HEK293 (cell line): ENCODE data around the gene TAPBP.

ENCODE experiments used
- SCRT1 ChIP-seq: fragments of 450-650 bp; formaldehyde crosslinking; IDR thresholded peaks from 2 replicates; pipeline ENCODE4 v1.5.1; 2016; ENCODE audit warnings: missing biosample characterization, missing genetic modification characterization, borderline replicate concordance
- ZBTB1 ChIP-seq: fragments of 450-650 bp; formaldehyde crosslinking; IDR thresholded peaks from 2 replicates; pipeline ENCODE4 v1.5.1; 2016; ENCODE audit warnings: missing biosample characterization, missing genetic modification characterization
- ZEB2 ChIP-seq: fragments of 450-650 bp; formaldehyde crosslinking; IDR thresholded peaks from 2 replicates; pipeline ENCODE4 v1.5.1; 2016; ENCODE audit warnings: missing biosample characterization, missing genetic modification characterization
- ZNF239 ChIP-seq: fragments of 450-650 bp; formaldehyde crosslinking; IDR thresholded peaks from 2 replicates; pipeline ENCODE4 v1.5.1; 2016; ENCODE audit warnings: missing biosample characterization, missing genetic modification characterization
- ZNF843 ChIP-seq: fragments of 450-650 bp; formaldehyde crosslinking; IDR thresholded peaks from 2 replicates; pipeline ENCODE4 v1.5.1; 2016; ENCODE audit warnings: missing biosample characterization, missing genetic modification characterization
- TF ChIP-seq, protein P1 (sequence below): fragments of 450-650 bp; formaldehyde crosslinking; IDR thresholded peaks from 2 replicates; pipeline ENCODE4 v1.5.1; 2016; ENCODE audit warnings: missing biosample characterization, missing genetic modification characterization
- TF ChIP-seq, protein P2 (sequence below): fragments of 450-650 bp; formaldehyde crosslinking; IDR thresholded peaks from 2 replicates; pipeline ENCODE4 v1.5.1; 2016; ENCODE audit warnings: missing biosample characterization, missing genetic modification characterization

DNA sequence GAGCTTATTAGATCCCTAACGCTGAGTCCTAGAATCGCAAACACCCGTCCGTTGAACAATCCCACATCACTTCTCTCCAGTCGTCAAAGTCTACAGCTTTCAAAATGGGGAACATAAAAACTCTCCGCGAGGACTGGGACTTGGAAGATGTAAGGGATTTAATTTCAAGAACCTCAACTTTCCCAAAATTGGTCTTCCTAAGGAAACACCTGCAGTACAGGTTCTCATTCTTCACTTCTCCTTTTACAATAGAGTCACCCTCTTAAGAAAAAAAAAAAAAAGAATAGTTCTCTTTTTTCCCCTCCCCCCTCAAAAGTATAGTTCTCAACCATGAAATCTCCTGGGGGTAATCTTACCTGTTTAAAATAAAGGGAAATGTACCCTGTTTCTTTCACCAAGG, 10.2 kb upstream of the TAPBP start:
- TF ChIP-seq SCRT1 (tag by site-specific recombination) (no peak), ZNF843 (tag by site-specific recombination) (no peak), ZEB2 (tag by site-specific recombination) (no peak), ZBTB1 (tag by site-specific recombination) (no peak), ZNF239 (no peak)
- TF ChIP-seq, protein P1, sequence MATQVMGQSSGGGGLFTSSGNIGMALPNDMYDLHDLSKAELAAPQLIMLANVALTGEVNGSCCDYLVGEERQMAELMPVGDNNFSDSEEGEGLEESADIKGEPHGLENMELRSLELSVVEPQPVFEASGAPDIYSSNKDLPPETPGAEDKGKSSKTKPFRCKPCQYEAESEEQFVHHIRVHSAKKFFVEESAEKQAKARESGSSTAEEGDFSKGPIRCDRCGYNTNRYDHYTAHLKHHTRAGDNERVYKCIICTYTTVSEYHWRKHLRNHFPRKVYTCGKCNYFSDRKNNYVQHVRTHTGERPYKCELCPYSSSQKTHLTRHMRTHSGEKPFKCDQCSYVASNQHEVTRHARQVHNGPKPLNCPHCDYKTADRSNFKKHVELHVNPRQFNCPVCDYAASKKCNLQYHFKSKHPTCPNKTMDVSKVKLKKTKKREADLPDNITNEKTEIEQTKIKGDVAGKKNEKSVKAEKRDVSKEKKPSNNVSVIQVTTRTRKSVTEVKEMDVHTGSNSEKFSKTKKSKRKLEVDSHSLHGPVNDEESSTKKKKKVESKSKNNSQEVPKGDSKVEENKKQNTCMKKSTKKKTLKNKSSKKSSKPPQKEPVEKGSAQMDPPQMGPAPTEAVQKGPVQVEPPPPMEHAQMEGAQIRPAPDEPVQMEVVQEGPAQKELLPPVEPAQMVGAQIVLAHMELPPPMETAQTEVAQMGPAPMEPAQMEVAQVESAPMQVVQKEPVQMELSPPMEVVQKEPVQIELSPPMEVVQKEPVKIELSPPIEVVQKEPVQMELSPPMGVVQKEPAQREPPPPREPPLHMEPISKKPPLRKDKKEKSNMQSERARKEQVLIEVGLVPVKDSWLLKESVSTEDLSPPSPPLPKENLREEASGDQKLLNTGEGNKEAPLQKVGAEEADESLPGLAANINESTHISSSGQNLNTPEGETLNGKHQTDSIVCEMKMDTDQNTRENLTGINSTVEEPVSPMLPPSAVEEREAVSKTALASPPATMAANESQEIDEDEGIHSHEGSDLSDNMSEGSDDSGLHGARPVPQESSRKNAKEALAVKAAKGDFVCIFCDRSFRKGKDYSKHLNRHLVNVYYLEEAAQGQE (tag by site-specific recombination), result no peak
- TF ChIP-seq, protein P2, sequence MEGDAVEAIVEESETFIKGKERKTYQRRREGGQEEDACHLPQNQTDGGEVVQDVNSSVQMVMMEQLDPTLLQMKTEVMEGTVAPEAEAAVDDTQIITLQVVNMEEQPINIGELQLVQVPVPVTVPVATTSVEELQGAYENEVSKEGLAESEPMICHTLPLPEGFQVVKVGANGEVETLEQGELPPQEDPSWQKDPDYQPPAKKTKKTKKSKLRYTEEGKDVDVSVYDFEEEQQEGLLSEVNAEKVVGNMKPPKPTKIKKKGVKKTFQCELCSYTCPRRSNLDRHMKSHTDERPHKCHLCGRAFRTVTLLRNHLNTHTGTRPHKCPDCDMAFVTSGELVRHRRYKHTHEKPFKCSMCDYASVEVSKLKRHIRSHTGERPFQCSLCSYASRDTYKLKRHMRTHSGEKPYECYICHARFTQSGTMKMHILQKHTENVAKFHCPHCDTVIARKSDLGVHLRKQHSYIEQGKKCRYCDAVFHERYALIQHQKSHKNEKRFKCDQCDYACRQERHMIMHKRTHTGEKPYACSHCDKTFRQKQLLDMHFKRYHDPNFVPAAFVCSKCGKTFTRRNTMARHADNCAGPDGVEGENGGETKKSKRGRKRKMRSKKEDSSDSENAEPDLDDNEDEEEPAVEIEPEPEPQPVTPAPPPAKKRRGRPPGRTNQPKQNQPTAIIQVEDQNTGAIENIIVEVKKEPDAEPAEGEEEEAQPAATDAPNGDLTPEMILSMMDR, result no peak
